GM19328 (cell line): Measurements from ENCODE around the gene PNKP.

Experiments
- ATAC-seq: cut with Tn5 transposase; IDR thresholded peaks from one replicate; pipeline ENCODE4 v1.9.1; 2021; ENCODE audit warnings: mild to moderate bottlenecking, moderate library complexity; ENCODE audit not compliant: unreplicated experiment

Gene PNKP

GRCh38 chr19:49847731-49848696 is 19.4 kb downstream of the PNKP start:
- ATAC-seq = no peak

GRCh38 chr19:49846408-49846807 is 21.0 kb downstream of the PNKP start:
- ATAC-seq = no peak

- no peak for ATAC-seq
These were observed 22.0 kb downstream of the PNKP start for GRCh38 chr19:49845414-49845813.

DNA sequence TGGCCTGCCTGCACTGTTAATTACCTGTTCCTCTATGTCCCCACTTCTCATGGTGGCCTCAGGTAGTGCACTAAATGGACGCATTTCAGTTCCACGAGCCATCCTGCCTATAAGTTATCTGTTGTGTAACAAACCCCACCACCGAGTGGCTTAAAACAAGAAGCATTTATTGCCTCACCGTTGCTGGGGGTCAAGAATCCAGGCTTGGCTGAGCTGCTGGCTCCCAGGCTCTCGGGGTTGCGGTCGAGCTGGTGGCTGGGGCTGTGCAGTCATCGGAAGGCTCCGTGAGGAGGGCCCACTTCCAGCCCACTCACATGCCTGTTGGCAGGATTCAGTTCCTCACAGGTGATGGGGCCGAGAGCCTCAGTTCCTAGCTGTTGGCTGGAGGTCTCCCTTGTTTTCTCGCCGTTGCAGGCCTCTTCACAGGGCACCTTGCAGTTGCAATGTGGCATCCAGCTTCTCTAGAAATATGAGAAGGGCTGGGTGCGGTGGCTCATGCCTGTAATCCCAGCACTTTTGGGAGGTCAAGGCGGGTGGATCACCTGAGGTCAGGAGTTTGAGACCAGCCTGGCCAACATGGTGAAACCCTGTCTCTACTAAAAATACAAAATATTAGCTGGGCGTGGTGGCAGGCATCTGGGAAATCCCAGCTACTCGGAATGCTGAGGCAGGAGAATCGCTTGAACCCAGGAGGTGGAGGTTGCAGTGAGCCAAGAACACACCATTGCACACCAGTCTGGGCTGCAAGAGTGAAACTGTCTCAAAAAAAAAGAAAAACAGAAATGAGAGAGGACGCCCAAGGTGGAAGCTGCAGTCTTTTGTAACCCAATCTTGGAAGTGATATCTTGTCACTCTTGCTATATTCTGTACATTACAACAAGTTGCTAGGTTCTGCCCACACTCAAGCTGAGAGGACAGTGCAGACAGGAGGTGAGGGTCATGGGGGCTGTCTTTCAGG is 23.0 kb downstream of the PNKP start:
- no peak for ATAC-seq

DNA sequence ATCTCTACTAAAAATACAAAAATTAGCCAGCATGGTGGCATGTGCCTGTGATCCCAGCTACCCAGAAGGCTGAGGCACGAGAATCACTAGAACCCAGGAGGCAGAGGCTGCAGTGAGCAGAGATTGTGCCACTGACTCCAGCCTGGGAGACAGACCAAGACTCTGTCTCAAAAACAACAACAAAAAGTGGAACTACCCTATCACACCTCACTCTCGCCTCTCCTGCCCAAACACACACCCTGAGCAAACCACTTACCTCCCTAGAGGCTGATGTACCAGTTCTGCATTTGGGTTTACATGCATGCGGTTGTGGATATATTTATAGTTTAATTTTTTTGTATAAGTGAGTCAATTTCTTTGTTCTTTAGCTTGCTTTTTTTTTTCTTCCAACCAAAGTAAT is 24.1 kb downstream of the PNKP start:
- ATAC-seq = no peak

GRCh38 chr19:49840736-49841249 is 26.6 kb downstream of the PNKP start:
- ATAC-seq = no peak

- ATAC-seq = no peak
These were observed 27.1 kb downstream of the PNKP start for GRCh38 chr19:49840321-49840720.

GRCh38 chr19:49839713-49840112 is 27.7 kb downstream of the PNKP start:
- ATAC-seq = no peak

DNA sequence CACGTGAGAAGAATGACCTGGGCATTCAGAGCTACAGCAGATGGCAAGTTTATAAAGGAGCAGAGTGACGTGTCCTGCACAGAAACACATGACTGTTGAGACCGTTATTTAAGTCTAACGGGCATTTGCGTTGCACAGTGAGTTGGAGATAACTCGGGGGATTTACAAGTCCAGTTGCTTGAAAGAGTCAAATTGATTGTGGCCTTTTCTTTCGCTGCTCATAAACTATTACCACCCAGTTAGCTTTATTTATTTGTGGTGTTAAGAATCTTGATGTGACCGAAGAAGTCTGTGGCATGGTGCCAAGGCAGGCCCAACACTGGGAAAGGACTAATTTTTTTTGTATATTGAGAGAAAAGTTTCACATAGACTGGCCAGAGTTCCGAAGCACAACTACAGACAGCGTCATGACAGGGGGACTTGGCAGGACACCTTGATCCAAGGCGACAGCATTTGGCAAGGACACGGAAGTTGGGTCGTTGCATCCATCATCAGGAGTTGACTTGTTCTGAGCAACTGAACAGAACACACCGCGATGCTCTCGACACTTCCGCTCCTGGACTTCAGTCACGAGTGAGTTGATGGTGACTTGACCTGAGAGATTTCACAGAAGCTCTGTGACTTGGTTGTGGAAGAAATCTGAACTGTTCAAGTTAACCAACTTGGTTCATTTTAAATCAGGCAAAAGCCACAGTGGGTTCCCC is 28.3 kb downstream of the PNKP start:
- no peak for ATAC-seq

GRCh38 chr19:49837425-49837824 is 30.0 kb downstream of the PNKP start:
- no peak for ATAC-seq

DNA sequence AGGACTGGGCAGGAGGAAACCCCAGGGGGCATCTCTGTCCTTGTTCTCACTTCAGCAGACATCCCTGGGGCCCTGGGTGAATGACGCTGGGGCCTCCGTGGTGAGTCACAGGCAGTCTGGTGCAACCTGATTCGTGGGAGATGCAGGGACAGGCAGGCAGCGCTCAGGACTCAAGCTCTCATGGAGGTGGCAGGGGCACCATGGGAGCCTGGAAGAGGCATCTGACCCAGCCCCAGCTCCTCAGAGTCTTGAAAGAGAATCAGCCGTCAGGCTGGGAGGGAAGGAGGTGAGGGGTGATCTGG is 30.4 kb downstream of the PNKP start:
- ATAC-seq = no peak

- no peak for ATAC-seq
These were observed 31.0 kb downstream of the PNKP start for GRCh38 chr19:49836176-49837008.

DNA sequence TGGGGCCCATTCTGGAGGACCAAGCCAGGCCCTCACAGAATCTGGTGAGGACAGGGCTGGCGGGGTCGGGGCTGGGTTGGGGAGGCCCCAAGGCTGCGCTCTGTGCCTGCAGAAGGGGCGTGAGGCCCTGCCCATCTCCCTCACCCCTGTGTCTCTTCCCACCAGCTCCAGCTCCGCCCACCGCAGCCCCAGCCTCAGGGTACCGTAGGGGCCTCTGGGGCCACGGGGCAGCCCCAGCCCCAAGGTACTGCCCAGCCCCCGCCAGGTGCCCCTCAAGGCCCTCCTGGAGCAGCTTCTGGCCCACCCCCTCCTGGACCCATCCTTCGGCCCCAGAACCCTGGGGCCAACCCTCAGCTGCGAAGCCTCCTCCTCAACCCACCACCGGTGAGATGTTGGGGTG is 31.8 kb downstream of the PNKP start:
- no peak for ATAC-seq

- no peak for ATAC-seq
These were observed 33.8 kb downstream of the PNKP start for GRCh38 chr19:49833599-49833998.

DNA sequence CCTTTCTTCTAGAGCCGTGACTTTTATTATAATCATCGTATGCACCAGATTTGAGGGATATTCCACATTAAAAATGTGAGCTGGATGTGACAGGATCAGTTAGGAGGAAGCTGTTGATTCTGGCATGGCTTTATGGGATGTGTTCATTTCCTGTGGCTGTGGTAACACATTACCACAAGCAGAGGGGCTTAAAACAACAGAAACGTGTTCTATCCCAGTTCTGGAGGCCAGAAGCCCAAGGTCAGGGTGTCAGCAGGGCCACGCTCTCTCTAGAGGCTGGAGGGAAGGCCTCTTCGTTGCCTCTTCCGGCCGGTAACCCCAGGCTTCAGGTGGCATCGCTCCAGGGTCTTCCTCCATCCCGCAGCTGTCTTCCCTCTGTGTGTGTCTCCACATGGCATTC is 34.8 kb downstream of the PNKP start:
- no peak for ATAC-seq

DNA sequence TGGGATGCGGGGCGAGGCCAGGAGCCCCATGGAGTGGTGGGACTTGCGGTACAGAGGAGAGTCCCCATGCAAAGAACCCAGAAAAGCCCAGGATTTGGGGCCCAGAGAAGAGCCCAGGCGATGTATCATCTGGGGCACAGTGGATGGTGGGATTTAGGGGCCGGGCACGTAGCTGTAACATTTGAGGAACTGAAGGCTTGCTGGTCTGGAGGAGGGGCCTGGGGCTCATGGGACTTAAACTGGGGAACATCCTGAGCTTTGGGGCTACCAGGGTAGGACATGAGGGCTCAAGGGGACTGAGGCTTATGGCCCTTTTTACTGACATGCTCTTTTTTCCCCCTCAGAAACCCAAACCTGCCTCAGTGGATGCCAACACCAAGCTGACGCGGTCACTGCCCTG is 35.8 kb downstream of the PNKP start:
- ATAC-seq = no peak

GRCh38 chr19:49830766-49831165 is 36.6 kb downstream of the PNKP start:
- ATAC-seq = no peak

- no peak for ATAC-seq
These were observed 37.7 kb downstream of the PNKP start for GRCh38 chr19:49829721-49830120.

DNA sequence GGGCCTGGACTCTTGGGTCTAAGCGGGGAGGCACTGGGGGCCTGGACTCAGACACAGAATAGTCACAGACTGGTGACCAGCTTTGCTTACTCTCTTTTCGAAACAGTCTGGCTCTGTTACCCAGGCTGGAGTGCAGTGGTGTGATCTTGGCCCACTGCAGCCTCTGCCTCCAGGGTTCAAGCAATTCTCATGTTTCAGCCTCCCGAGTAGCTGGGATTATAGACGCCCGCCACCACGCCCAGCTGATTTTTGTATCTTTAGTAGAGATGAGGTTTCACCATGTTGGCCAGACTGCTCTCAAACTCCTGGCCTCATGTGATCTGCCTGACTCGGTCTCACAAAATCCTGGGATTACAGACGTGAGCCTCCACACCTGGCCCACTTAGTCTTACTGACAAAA is 38.2 kb downstream of the PNKP start:
- no peak for ATAC-seq

DNA sequence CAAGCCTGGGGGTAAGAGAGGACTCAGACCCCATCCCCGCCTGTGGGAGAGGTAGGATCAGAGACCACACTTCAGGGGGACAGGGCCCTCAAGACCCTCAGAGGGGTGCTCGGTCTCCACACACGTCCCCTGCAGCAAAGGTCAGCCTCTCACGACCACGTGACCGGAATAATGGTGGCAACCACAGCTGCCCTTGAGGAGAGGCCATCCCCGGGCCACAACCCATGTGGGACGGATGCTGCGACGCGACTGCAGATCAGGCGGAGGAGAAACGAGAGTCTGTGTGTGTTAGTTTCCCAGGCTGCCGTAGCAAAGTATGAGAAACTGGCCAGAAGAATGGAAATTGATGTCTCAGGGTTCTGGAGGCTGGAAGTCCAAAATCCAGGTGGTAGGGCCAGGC is 40.3 kb downstream of the PNKP start:
- no peak for ATAC-seq
